ENCODE measurements around the gene SP100.
A peak's percentile ranks its signal among the peaks of the same experiment; 100 is the strongest.

The SP100 gene

DNA sequence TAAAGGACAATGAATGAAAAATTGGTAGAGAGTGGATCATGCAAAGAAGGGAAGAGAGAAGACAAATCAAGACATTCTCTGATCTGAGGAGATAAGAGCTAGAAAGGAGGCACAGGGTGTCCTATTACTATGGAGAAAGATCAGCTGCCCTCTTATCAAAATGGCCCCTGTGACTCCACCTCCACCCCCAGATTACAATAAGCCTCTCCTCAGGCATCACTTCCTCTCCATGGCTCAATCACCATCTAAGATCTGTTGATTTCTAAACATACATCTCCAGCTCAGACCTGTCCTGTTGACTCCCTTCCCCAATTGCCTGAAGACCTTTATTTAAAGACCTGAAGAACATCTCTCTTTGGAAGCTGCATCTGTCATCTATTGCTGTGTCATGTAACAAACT, 43.2 kb downstream of the SP100 start:
- Histone ChIP-seq H3K4me1 (ENCODE audit: control insufficient read depth in 1 of 2, insufficient read depth in 1 of 2, low read depth in 1 of 2, low read length in 1 of 2) (peaks cover 57 to 58% of the 10 kb centered on the region in 2 experiments), H3K9me3 (no peaks in the 10 kb centered on the region), H3K27me3 (no peaks in the 10 kb centered on the region), H3K4me3 (ENCODE audit: low read depth in 1 of 2, low read length in 1 of 2) (peak overlapping the region in 1 of 2 experiments; percentile 57), H3K27ac (peak overlapping the region; percentile 94), H3K36me3 (peaks cover 39% of the 10 kb centered on the region)
- TF ChIP-seq, protein P1, sequence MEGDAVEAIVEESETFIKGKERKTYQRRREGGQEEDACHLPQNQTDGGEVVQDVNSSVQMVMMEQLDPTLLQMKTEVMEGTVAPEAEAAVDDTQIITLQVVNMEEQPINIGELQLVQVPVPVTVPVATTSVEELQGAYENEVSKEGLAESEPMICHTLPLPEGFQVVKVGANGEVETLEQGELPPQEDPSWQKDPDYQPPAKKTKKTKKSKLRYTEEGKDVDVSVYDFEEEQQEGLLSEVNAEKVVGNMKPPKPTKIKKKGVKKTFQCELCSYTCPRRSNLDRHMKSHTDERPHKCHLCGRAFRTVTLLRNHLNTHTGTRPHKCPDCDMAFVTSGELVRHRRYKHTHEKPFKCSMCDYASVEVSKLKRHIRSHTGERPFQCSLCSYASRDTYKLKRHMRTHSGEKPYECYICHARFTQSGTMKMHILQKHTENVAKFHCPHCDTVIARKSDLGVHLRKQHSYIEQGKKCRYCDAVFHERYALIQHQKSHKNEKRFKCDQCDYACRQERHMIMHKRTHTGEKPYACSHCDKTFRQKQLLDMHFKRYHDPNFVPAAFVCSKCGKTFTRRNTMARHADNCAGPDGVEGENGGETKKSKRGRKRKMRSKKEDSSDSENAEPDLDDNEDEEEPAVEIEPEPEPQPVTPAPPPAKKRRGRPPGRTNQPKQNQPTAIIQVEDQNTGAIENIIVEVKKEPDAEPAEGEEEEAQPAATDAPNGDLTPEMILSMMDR (IDR thresholded peaks at IDR 0.05), result no peak

DNA sequence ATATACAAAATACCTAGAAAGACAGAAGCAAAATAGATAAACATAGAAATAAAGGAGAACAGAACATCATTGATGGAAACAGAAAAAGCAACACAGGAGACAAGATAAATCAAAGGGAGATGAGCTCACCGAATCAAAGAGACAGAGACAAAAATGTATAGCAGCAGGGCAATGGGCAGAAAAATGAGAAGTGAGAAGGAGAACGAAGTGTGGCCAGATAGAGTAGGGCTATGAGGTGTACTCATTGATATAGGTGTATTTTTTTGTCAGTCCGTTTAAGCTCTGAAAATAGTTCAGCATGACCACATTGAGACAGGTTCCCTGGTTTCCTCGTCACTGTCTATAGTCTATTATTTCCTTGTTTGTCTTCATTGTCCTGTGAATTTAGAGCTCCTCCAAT, 55.1 kb downstream of the SP100 start:
- TF ChIP-seq, protein P1 (IDR thresholded peaks at IDR 0.05), result no peak
- peak overlapping the region; percentile 44 for H3K27ac ChIP-seq

DNA sequence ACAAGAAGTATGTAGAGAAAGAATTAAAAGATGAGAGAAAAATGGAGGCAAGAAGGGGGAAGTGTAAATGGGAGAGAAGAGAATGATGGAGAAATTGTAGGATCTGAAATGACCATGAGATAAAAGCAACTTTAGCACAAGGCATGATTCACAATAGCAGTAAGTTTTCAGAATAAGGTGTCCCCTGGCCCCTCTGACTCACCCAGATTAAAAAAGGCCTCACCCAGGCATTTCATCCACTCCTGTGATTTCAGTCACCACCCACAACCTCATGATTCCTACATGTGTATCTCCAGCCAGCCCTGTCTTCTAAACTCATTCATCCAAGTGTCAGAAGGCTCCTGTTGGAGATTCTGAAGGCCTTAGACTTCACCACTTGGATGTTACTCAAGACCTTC, 56.6 kb downstream of the SP100 start:
- Histone ChIP-seq H3K4me3 (ENCODE audit: low read depth in 1 of 2, low read length in 1 of 2) (no peak overlapping the region), H3K27ac (peak overlapping the region; percentile 75), H3K36me3 (peaks cover 50% of the 10 kb centered on the region)

More for the DNA sequence above, 55.1 kb downstream of the SP100 start:
- Histone ChIP-seq H3K4me1 (ENCODE audit: control insufficient read depth in 1 of 2, insufficient read depth in 1 of 2, low read depth in 1 of 2, low read length in 1 of 2) (peaks cover 23 to 30% of the 10 kb centered on the region in 2 experiments), H3K27me3 (no peaks in the 10 kb centered on the region), H3K36me3 (peaks cover 58% of the 10 kb centered on the region), H3K9me3 (no peaks in the 10 kb centered on the region), H3K4me3 (ENCODE audit: low read depth in 1 of 2, low read length in 1 of 2) (no peak overlapping the region)

DNA sequence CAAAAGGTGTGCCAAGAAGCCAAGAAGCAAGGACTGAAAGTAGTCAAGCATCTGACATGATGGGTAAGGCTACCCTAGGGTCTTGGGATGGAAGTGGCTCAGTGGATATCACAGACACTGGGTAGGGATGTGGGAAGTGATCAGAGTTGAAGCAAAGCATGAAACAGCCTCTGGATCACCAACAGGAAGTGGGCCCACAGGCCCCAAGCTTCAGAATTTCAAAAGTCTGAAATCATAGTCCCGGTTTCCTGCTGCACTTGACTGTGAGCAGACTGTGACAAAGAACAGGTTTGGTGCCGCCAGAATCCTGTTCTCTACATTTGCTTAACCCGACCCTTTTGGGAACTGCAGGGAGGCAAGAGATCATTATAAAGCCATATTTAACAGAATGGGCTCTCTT, 57.4 kb downstream of the SP100 start:
- no peaks in the 10 kb centered on the region for H3K27me3 ChIP-seq
- peak overlapping the region; percentile 75 for H3K27ac ChIP-seq
- H3K4me3 ChIP-seq (ENCODE audit: low read depth in 1 of 2, low read length in 1 of 2), result no peak overlapping the region
- no peaks in the 10 kb centered on the region for H3K9me3 ChIP-seq
- TF ChIP-seq, protein P1 (IDR thresholded peaks at IDR 0.05), result no peak
- peaks cover 28 to 35% of the 10 kb centered on the region in 2 experiments for H3K4me1 ChIP-seq (ENCODE audit: control insufficient read depth in 1 of 2, insufficient read depth in 1 of 2, low read depth in 1 of 2, low read length in 1 of 2)
- H3K36me3 ChIP-seq, result peaks cover 44% of the 10 kb centered on the region

More for the DNA sequence above, 56.6 kb downstream of the SP100 start:
- Histone ChIP-seq H3K27me3 (no peaks in the 10 kb centered on the region), H3K9me3 (no peaks in the 10 kb centered on the region), H3K4me1 (ENCODE audit: control insufficient read depth in 1 of 2, insufficient read depth in 1 of 2, low read depth in 1 of 2, low read length in 1 of 2) (peaks cover 23 to 30% of the 10 kb centered on the region in 2 experiments)
- TF ChIP-seq, protein P1 (IDR thresholded peaks at IDR 0.05), result no peak

- TF ChIP-seq, protein P1 (IDR thresholded peaks at IDR 0.05), result no peak
- H3K4me3 ChIP-seq (ENCODE audit: low read depth in 1 of 2, low read length in 1 of 2), result no peak overlapping the region
- no peaks in the 10 kb centered on the region for H3K27me3 ChIP-seq
Observed at GRCh38 chr2:230475143-230475542, 59.1 kb downstream of the SP100 start.

More at GRCh38 chr2:230475143-230475542, 59.1 kb downstream of the SP100 start:
- Histone ChIP-seq H3K36me3 (peaks cover 37% of the 10 kb centered on the region), H3K27ac (peak overlapping the region; percentile 75), H3K4me1 (ENCODE audit: control insufficient read depth in 1 of 2, insufficient read depth in 1 of 2, low read depth in 1 of 2, low read length in 1 of 2) (peaks cover 28 to 39% of the 10 kb centered on the region in 2 experiments), H3K9me3 (no peaks in the 10 kb centered on the region)
